HepG2 (cell line): Measurements from ENCODE around the gene C1QTNF12. TPM values are rescaled to one million over a fixed set of nuclear protein-coding genes. Genes with fewer than 3 reads are reported as not detected.

Source experiments
- ATAC-seq: fragments of 200-7000 bp; cut with Tn5 transposase; 3 replicates; pipeline ENCODE4 v1.9.1; 2020; ENCODE audit warnings: mild to moderate bottlenecking, moderate library complexity
- BruUV-seq: library from RNA; stranded (reverse); fragments of 400-500 nt; replicated peaks from 2 replicates; lab custom pipeline; 2021; lab: Mats Ljungman, UMichigan
- CTCF ChIA-PET: fragments of 300-600 bp; formaldehyde crosslinking; extraction: SDS; loops from one replicate; lab custom pipeline; 2021; ENCODE audit warnings: low total read pairs, inconsistent platforms, low intra/inter-chr PET ratio; lab: Yijun Ruan, JAX
- POLR2A ChIA-PET: fragments of 350-600 bp; sonication (Branson Sonifier 250); formaldehyde crosslinking; loops from one replicate; lab custom pipeline; 2020; ENCODE audit warnings: antibody characterized with exemption, inconsistent platforms; lab: Yijun Ruan, JAX
- DNase-seq: peaks from one replicate; pipeline ENCODE4 v3.0.0-alpha.2; 2015; ENCODE audit warnings: low spot score
- FAIRE-seq: peaks from 3 replicates; lab custom pipeline; 2011; peaks lifted over from hg19 to GRCh38; lab: Jason Lieb, UNC
- H2AFZ ChIP-seq: one replicate; pipeline ENCODE4 v1.6.1; 2011; ENCODE audit warnings: low read length, inconsistent platforms
- H3K27ac ChIP-seq: fragments of 300-600 bp; 3 replicates; pipeline ENCODE4 v1.8.0; 2011; ENCODE audit warnings: mixed run types, mild to moderate bottlenecking, mixed read lengths, low read length, inconsistent platforms; ENCODE audit not compliant: insufficient read depth; ENCODE audit errors: extremely low read length
- H3K27me3 ChIP-seq, 2 experiments: fragments of 200-600 bp in 1 of 2; 2 replicates in 1 of 2; 3 replicates in 1 of 2; pipeline versions ENCODE4 v1.6.0 to v1.8.0; 2011; ENCODE audit warnings: low read length in 2 of 2, mild to moderate bottlenecking in 2 of 2, moderate library complexity in 2 of 2, inconsistent platforms in 1 of 2; ENCODE audit not compliant: insufficient read depth in 2 of 2, control insufficient read depth in 1 of 2
- H3K36me3 ChIP-seq, 2 experiments: fragments of 200-600 bp in 1 of 2; replicated peaks in 1 of 2; 2 replicates in 1 of 2; 3 replicates in 1 of 2; pipeline versions ENCODE4 v1.5.1 to v1.8.0; 2011; ENCODE audit warnings: low read length in 2 of 2, inconsistent platforms in 1 of 2; ENCODE audit not compliant: insufficient read depth in 2 of 2, control insufficient read depth in 1 of 2
- H3K4me1 ChIP-seq: 2 replicates; pipeline ENCODE4 v1.5.1; 2012; ENCODE audit warnings: low read length, inconsistent platforms; ENCODE audit not compliant: insufficient read depth
- H3K4me2 ChIP-seq: 2 replicates; pipeline ENCODE4 v1.6.0; 2011; ENCODE audit warnings: low read depth, low read length, inconsistent platforms
- H3K4me3 ChIP-seq, 3 experiments: fragments of 200-600 bp in 1 of 3; sonication (generic), shearing (Covaris generic) in 1 of 3; replicated peaks in 1 of 3; 2 replicates each; pipeline ENCODE4 v1.5.1; 2011 to 2016; ENCODE audit warnings: low read length in 3 of 3, inconsistent platforms in 2 of 3, low read depth in 2 of 3, mild to moderate bottlenecking in 2 of 3, control low read depth in 1 of 3, mixed read lengths in 1 of 3; ENCODE audit not compliant: insufficient read depth in 1 of 3
- H3K79me2 ChIP-seq: one replicate; pipeline ENCODE4 v1.6.1; 2011; ENCODE audit warnings: low read length, inconsistent platforms; ENCODE audit not compliant: insufficient read depth
- H3K9ac ChIP-seq: 2 replicates; pipeline ENCODE4 v1.6.0; 2011; ENCODE audit warnings: mild to moderate bottlenecking, low read depth, low read length, inconsistent platforms; ENCODE audit not compliant: insufficient read depth
- H3K9me3 ChIP-seq: 2 replicates; pipeline ENCODE4 v1.5.1; 2012; ENCODE audit warnings: mild to moderate bottlenecking, low read length
- H4K20me1 ChIP-seq: 2 replicates; pipeline ENCODE4 v1.6.0; 2011; ENCODE audit warnings: inconsistent platforms, mild to moderate bottlenecking, low read length, moderate library complexity; ENCODE audit not compliant: insufficient read depth
- AGO2 ChIP-seq: fragments of 200-400 bp; formaldehyde crosslinking; optimal IDR thresholded peaks from 2 replicates; pipeline ENCODE3; 2017; ENCODE audit warnings: mild to moderate bottlenecking, low read depth, low read length, moderate library complexity
- MATR3 ChIP-seq: sonication (generic); formaldehyde crosslinking; IDR thresholded peaks from 2 replicates; pipeline ENCODE4 v1.4.0; 2020; ENCODE audit warnings: missing genetic modification reagents
- REPIN1 ChIP-seq: sonication (generic); formaldehyde crosslinking; IDR thresholded peaks from 2 replicates; pipeline ENCODE4 v1.8.0; 2022; ENCODE audit warnings: missing genetic modification reagents, low read depth, mild to moderate bottlenecking, borderline replicate concordance
- YEATS2 ChIP-seq: sonication (generic); formaldehyde crosslinking; IDR thresholded peaks from 2 replicates; pipeline ENCODE4 v1.4.0; 2020; ENCODE audit warnings: missing genetic modification reagents, borderline replicate concordance
- ZFP36L2 ChIP-seq: sonication (generic); formaldehyde crosslinking; IDR thresholded peaks from 2 replicates; pipeline ENCODE4 v1.4.0; 2020; ENCODE audit warnings: missing genetic modification reagents
- ZMYM2 ChIP-seq: sonication (generic); formaldehyde crosslinking; IDR thresholded peaks from 2 replicates; pipeline ENCODE4 v1.8.0; 2022; ENCODE audit warnings: mild to moderate bottlenecking, missing genetic modification reagents
- WGBS: methylation state at CpG from one replicate; pipeline ENCODE4 v1.1.6; 2017; ENCODE audit warnings: low lambda C conversion rate; 5-methylcytosine and 5-hydroxymethylcytosine counted together
- in situ Hi-C: cut with HindIII; loops from 2 replicates; pipeline ENCODE4 v1.10.0; 2017; ENCODE audit warnings: low pct_unique_long_range_greater_than_20kb; ENCODE audit not compliant: extremely low pct_ligation_motif_present
- intact Hi-C: fragments of 100-400 bp; cut with micrococcal nuclease; formaldehyde crosslinking; loops from one replicate; pipeline ENCODE4 v1.10.0; 2022; ENCODE audit not compliant: unreplicated experiment
- polyA plus RNA-seq, 8 experiments: library from polyadenylated mRNA; depleted of rRNA in 3 of 8; stranded (reverse) in 7 of 8; unstranded in 1 of 8; fragments of >200 nt; fragmentation: Illumina TruSeq in 4 of 8; extraction: Trizol in 4 of 8; gene quantifications; 2 replicates each; pipeline versions ENCODE4 v1.2.1 to v1.2.3, GENCODE V29; 2011 to 2016; ENCODE audit warnings: low read depth in 4 of 8, missing spikeins in 1 of 8, mixed read lengths in 1 of 8; ENCODE audit not compliant: insufficient read depth in 1 of 8
- total RNA-seq, 5 experiments: library from RNA; depleted of rRNA; stranded (reverse); fragments of >200 nt; fragmentation: Illumina TruSeq; extraction: Trizol; gene quantifications; 2 replicates each; pipeline ENCODE4 v1.2.3, GENCODE V29; 2016; ENCODE audit warnings: low read depth in 1 of 5
- TF ChIP-seq, protein P1 (sequence below): sonication (generic); formaldehyde crosslinking; IDR thresholded peaks from 2 replicates; pipeline ENCODE4 v1.8.1; 2023; ENCODE audit warnings: mild to moderate bottlenecking, inconsistent platforms, moderate library complexity, missing genetic modification reagents, borderline replicate concordance
- TF ChIP-seq, protein P2 (sequence below): sonication (generic); formaldehyde crosslinking; IDR thresholded peaks from 2 replicates; pipeline ENCODE4 v1.5.1; 2020; ENCODE audit warnings: mild to moderate bottlenecking, missing genetic modification reagents, moderate library complexity
- TF ChIP-seq, protein P3 (sequence below): sonication (generic); formaldehyde crosslinking; IDR thresholded peaks from 2 replicates; pipeline ENCODE4 v1.4.0; 2020; ENCODE audit warnings: mild to moderate bottlenecking, missing genetic modification reagents, borderline replicate concordance
- TF ChIP-seq, protein P4 (sequence below): sonication (generic); formaldehyde crosslinking; conservative IDR thresholded peaks from 2 replicates; pipeline ENCODE4 v1.4.0; 2020; ENCODE audit warnings: missing genetic modification reagents

C1QTNF12 gene
- total and polyA plus RNA-seq, 2 of the 13 experiments (the other 11 are each of a cell fraction or from before 2014, with no cell fraction given), result 0.18 to 0.64 TPM

DNA sequence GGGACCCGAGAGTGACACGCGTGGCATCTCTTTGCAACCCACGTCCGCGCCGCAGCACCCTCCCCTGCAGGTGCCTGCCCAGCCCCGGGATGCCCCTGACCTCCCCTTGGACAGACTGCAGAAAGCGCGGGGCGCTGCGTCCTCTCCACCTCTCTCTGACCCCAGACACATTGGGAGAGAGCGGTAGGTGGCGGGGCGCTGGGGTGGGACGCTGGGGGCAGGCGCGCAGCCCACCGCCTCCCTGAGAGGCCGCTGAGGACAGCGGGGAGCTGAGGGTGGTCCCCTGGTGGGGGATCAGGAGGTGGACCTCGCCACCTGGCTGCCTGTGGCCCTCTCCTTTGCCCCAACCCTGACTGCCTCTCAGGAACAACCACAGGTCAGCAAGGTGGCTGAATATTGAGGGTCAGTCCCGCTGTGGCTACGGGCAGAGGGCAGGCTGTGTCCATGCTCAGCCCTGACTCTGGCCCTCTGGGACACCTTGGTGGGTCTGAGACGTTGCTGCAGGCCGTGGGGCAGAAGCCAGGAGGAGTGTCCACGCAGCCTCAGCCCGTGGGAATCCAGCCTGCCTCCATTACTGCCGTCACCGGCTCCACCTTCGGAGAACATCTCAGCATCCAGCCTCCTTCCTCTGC lies 27.9 kb upstream of the C1QTNF12 start (continued):
- TF ChIP-seq ZFP36L2 (CRISPR knock-in tag), result no peak
- TF ChIP-seq, protein P1, sequence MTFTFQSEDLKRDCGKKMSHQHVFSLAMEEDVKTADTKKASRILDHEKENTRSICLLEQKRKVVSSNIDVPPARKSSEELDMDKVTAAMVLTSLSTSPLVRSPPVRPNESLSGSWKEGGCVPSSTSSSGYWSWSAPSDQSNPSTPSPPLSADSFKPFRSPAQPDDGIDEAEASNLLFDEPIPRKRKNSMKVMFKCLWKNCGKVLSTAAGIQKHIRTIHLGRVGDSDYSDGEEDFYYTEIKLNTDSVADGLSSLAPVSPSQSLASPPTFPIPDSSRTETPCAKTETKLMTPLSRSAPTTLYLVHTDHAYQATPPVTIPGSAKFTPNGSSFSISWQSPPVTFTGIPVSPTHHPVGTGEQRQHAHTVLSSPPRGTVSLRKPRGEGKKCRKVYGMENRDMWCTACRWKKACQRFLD (CRISPR knock-in tag), result 0 out of 2 replicates have a peak, but pooled peaks have one; percentile 7
- TF ChIP-seq AGO2, result peak; percentile 54

DNA sequence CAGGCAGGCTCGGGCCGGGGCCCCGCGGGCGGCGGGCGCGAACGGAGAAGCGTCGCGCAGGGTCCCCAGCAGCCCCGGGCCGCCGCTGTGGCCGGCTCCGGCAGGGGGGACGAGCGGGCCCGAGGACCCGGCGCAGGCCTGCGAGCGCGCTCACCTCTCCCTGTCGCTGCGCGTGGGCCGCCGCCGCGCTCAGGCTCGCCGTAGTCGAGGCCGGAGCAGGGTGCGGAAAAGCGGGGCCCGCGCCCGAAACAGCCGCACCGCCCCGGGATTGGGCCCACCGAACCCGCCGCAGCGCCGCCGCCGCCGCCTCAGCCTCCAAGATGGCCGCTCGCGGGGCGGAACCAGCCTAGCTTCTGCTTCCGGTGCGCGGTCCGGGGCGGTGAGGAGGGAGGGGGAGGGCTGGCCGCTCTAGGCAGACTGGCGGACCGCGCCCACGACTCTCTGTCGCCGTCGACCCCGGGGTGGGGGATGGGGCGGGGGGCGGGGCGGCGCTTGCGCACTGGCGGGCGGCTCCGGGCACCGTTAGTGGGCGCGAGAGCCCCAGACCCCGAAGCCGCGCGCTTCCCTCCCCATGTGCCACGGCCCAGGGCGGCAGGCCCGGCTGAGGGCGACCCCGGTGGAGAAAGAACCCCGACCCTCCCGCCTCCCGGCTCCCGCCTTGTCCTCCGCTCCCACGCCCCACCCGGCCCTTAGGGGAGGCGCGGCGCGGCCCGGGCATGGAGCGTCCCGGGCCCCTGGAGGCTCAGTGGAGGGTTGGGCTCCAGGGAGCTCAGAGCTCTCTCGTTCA lies 27.2 kb upstream of the C1QTNF12 start, which contains the start of gene UBE2J2:
Gene UBE2J2 (minus strand): TSS at position 343 of the 787 bp plus-strand sequence. CDS start 5,862 bp downstream, outside the sequence.
- DNase-seq, result peak; percentile 77
- H4K20me1 ChIP-seq, result peaks cover 21% of the 10 kb centered on the region; the same call in 1 of the 2 replicates
- H3K27me3 ChIP-seq, result no peaks in the 10 kb centered on the region; a peak in 1 of 5 replicates
- peak within 1 kb of the TSS; percentile 94 for H3K4me2 ChIP-seq
- no peak for FAIRE-seq
- H3K9ac ChIP-seq, result peak within 1 kb of the TSS; percentile 94
- in situ Hi-C loops, result no loop called here
- peak within 1 kb of the TSS; percentile 64 for H3K27ac ChIP-seq
- H3K4me3 ChIP-seq, result peak within 1 kb of the TSS; percentile 76 to 89 (median 82)
- POLR2A ChIA-PET, result interaction anchor here (0.6 to 2.2 kb wide), 14 partner anchors 8 to 272 kb away, joined by 3 to 11 read pairs (median 4); partner anchors contain the start of gene SDF4
- WGBS, result 0% methylated on average over 1 of the region's 105 CpGs
- intact Hi-C loops, result no loop called here
- H3K79me2 ChIP-seq, result peaks cover 38% of the 10 kb centered on the region
- H3K4me1 ChIP-seq, result peaks cover 54% of the 10 kb centered on the region
- H3K9me3 ChIP-seq, result no peaks in the 10 kb centered on the region
- H2AFZ ChIP-seq, result no peak within 1 kb of the TSS
- BruUV-seq, result no TSS peak
- peaks cover 4 to 10% of the 10 kb centered on the region in 2 experiments; a peak in 2 of 5 replicates for H3K36me3 ChIP-seq
- ATAC-seq, result peak; percentile 85
- CTCF ChIA-PET, result no interaction called here
- TF ChIP-seq, protein P2, sequence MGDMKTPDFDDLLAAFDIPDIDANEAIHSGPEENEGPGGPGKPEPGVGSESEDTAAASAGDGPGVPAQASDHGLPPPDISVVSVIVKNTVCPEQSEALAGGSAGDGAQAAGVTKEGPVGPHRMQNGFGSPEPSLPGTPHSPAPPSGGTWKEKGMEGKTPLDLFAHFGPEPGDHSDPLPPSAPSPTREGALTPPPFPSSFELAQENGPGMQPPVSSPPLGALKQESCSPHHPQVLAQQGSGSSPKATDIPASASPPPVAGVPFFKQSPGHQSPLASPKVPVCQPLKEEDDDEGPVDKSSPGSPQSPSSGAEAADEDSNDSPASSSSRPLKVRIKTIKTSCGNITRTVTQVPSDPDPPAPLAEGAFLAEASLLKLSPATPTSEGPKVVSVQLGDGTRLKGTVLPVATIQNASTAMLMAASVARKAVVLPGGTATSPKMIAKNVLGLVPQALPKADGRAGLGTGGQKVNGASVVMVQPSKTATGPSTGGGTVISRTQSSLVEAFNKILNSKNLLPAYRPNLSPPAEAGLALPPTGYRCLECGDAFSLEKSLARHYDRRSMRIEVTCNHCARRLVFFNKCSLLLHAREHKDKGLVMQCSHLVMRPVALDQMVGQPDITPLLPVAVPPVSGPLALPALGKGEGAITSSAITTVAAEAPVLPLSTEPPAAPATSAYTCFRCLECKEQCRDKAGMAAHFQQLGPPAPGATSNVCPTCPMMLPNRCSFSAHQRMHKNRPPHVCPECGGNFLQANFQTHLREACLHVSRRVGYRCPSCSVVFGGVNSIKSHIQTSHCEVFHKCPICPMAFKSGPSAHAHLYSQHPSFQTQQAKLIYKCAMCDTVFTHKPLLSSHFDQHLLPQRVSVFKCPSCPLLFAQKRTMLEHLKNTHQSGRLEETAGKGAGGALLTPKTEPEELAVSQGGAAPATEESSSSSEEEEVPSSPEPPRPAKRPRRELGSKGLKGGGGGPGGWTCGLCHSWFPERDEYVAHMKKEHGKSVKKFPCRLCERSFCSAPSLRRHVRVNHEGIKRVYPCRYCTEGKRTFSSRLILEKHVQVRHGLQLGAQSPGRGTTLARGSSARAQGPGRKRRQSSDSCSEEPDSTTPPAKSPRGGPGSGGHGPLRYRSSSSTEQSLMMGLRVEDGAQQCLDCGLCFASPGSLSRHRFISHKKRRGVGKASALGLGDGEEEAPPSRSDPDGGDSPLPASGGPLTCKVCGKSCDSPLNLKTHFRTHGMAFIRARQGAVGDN (CRISPR knock-in tag), result peak; percentile 85
- TF ChIP-seq REPIN1 (CRISPR knock-in tag), result peak; percentile 72
- TF ChIP-seq MATR3 (CRISPR knock-in tag), result no peak
- TF ChIP-seq, protein P3, sequence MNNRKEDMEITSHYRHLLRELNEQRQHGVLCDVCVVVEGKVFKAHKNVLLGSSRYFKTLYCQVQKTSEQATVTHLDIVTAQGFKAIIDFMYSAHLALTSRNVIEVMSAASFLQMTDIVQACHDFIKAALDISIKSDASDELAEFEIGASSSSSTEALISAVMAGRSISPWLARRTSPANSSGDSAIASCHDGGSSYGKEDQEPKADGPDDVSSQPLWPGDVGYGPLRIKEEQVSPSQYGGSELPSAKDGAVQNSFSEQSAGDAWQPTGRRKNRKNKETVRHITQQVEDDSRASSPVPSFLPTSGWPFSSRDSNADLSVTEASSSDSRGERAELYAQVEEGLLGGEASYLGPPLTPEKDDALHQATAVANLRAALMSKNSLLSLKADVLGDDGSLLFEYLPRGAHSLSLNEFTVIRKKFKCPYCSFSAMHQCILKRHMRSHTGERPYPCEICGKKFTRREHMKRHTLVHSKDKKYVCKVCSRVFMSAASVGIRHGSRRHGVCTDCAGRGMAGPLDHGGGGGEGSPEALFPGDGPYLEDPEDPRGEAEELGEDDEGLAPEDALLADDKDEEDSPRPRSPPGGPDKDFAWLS (CRISPR knock-in tag), result 0 out of 2 replicates have a peak, but pooled peaks have one; percentile 52
- TF ChIP-seq, protein P4, sequence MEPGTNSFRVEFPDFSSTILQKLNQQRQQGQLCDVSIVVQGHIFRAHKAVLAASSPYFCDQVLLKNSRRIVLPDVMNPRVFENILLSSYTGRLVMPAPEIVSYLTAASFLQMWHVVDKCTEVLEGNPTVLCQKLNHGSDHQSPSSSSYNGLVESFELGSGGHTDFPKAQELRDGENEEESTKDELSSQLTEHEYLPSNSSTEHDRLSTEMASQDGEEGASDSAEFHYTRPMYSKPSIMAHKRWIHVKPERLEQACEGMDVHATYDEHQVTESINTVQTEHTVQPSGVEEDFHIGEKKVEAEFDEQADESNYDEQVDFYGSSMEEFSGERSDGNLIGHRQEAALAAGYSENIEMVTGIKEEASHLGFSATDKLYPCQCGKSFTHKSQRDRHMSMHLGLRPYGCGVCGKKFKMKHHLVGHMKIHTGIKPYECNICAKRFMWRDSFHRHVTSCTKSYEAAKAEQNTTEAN (CRISPR knock-in tag), result 0 out of 2 replicates have a peak, but pooled peaks have one; percentile 44
- peak; percentile 62 for TF ChIP-seq YEATS2 (CRISPR knock-in tag)
- no peak for TF ChIP-seq ZMYM2 (CRISPR knock-in tag)
